Progenitor cell of endocrine pancreas (in vitro differentiated cells): ENCODE measurements around the gene DMAC2L. TPM values are rescaled to one million over a fixed set of nuclear protein-coding genes. Genes with fewer than 3 reads are reported as not detected.

ENCODE experiments used
- DNase-seq: peaks from one replicate; pipeline ENCODE4 v3.0.0; 2021; ENCODE audit warnings: low spot score; ENCODE audit not compliant: unreplicated experiment
- H3K27ac Mint-ChIP-seq: 2 replicates; pipeline ENCODE4 v1.8.0; 2021; ENCODE audit warnings: mild to moderate bottlenecking, moderate library complexity, mixed read lengths
- H3K27me3 Mint-ChIP-seq: 2 replicates; pipeline ENCODE4 v1.8.0; 2021; ENCODE audit warnings: mixed read lengths
- H3K36me3 Mint-ChIP-seq: 2 replicates; pipeline ENCODE4 v1.8.0; 2022; ENCODE audit warnings: mixed read lengths; ENCODE audit not compliant: insufficient read depth
- H3K4me1 Mint-ChIP-seq: 2 replicates; pipeline ENCODE4 v1.8.0; 2021; ENCODE audit warnings: low read depth, mixed read lengths
- H3K4me3 Mint-ChIP-seq: 2 replicates; pipeline ENCODE4 v1.8.0; 2021; ENCODE audit warnings: low read depth, mild to moderate bottlenecking, moderate library complexity, mixed read lengths
- H3K9me3 Mint-ChIP-seq: 2 replicates; pipeline ENCODE4 v1.8.0; 2021; ENCODE audit warnings: low read depth, mixed read lengths
- long read RNA-seq: library from polyadenylated mRNA; unstranded; transcript quantifications from one replicate; pipeline ENCODE4 v2.0.0, GENCODE V29; 2020
- total RNA-seq: library from RNA; stranded (reverse); gene quantifications from 2 replicates; pipeline ENCODE4 v1.2.1, GENCODE V29; 2021
- TF ChIP-seq, protein P1 (sequence below): fragments of 200-600 bp; sonication (generic); IDR thresholded peaks from one replicate; pipeline ENCODE4 v1.5.0; 2021; ENCODE audit warnings: antibody characterized with exemption, mild to moderate bottlenecking; ENCODE audit not compliant: unreplicated experiment

Gene DMAC2L
- total RNA-seq = 19.6 and 21.7 TPM in 2 replicates
- long read RNA-seq, partial matches to known transcripts = 0 of 5 reads
- long read RNA-seq, other reads (novel, unspliced or antisense) = 4 of 5 reads

- TF ChIP-seq, protein P1, sequence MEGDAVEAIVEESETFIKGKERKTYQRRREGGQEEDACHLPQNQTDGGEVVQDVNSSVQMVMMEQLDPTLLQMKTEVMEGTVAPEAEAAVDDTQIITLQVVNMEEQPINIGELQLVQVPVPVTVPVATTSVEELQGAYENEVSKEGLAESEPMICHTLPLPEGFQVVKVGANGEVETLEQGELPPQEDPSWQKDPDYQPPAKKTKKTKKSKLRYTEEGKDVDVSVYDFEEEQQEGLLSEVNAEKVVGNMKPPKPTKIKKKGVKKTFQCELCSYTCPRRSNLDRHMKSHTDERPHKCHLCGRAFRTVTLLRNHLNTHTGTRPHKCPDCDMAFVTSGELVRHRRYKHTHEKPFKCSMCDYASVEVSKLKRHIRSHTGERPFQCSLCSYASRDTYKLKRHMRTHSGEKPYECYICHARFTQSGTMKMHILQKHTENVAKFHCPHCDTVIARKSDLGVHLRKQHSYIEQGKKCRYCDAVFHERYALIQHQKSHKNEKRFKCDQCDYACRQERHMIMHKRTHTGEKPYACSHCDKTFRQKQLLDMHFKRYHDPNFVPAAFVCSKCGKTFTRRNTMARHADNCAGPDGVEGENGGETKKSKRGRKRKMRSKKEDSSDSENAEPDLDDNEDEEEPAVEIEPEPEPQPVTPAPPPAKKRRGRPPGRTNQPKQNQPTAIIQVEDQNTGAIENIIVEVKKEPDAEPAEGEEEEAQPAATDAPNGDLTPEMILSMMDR = no peak
- Mint-ChIP-seq H3K36me3 (peaks cover 29% of the 10 kb centered on the region), H3K4me1 (peaks cover 16% of the 10 kb centered on the region), H3K9me3 (peaks cover 17% of the 10 kb centered on the region), H3K4me3 (peak within 1 kb of the TSS; percentile 89), H3K27ac (peak within 1 kb of the TSS; percentile 99), H3K27me3 (no peaks in the 10 kb centered on the region)
- peak; percentile 90 for DNase-seq
These were observed at the start of gene DMAC2L, which contains the start of gene L2HGDH for GRCh38 chr14:50311972-50312733. Gene DMAC2L, plus strand, starts transcription at chr14:50312324. Its CDS starts 9,164 bp downstream, at chr14:50321488. Gene L2HGDH, minus strand, starts transcription at chr14:50312229. Its CDS starts 79 bp downstream, at chr14:50312150.

GRCh38 chr14:50262865-50263264 is 49.3 kb upstream of the DMAC2L start:
- H3K27me3 Mint-ChIP-seq = no peaks in the 10 kb centered on the region

DNA sequence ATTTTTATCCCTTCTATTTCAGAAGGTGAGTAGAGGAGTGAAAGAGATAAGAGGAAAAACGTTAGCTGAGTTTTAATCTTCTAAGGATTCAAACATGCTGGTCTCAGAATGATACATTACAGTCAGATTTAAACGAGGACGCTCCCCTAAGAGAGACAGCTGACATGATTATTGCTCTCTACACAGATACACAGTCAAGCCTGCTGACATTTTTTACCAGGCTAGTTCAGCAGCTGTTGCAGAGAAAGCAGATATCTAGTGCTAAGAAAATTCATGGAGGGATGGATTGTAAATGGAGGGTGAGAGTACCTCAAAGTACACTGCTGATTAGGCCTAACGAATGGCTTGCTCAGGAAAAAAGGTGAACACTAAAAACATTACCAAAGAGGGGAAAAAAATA is 48.8 kb upstream of the DMAC2L start:
- H3K4me3 Mint-ChIP-seq = no peak overlapping the region
- H3K27ac Mint-ChIP-seq = no peak overlapping the region
- H3K9me3 Mint-ChIP-seq = no peaks in the 10 kb centered on the region

More at GRCh38 chr14:50262865-50263264, 49.3 kb upstream of the DMAC2L start:
- Mint-ChIP-seq H3K4me3 (no peak overlapping the region), H3K9me3 (no peaks in the 10 kb centered on the region), H3K36me3 (peaks cover 6% of the 10 kb centered on the region), H3K4me1 (no peaks in the 10 kb centered on the region), H3K27ac (no peak overlapping the region)
- TF ChIP-seq, protein P1 = no peak
- no peak for DNase-seq

DNA sequence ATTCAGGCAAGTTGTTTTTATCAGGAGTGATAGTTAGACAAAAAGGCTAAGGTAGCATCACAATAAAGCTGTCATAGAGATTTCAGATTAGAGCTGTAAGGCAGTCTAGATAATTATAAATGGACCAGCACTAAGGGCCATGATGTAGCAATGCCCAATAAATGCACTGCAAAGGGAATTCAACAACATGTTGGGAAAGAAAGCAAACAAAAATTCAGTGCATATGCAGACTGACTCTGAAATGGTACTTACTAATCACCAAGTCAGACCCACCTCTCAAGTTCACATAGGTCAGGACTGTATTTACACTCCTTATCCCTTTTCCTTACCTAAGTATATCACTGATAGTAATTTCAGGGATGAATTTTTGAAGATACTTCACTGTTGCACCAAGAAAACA is 47.1 kb upstream of the DMAC2L start:
- H3K9me3 Mint-ChIP-seq = no peaks in the 10 kb centered on the region
- no peaks in the 10 kb centered on the region for H3K4me1 Mint-ChIP-seq
- H3K27ac Mint-ChIP-seq = no peak overlapping the region
- no peak overlapping the region for H3K4me3 Mint-ChIP-seq
- no peak for DNase-seq
- peaks cover 8% of the 10 kb centered on the region for H3K36me3 Mint-ChIP-seq
- TF ChIP-seq, protein P1 = no peak
- H3K27me3 Mint-ChIP-seq = no peaks in the 10 kb centered on the region

More for the DNA sequence above, 48.8 kb upstream of the DMAC2L start:
- H3K27me3 Mint-ChIP-seq = no peaks in the 10 kb centered on the region
- H3K4me1 Mint-ChIP-seq = no peaks in the 10 kb centered on the region
- DNase-seq = no peak
- TF ChIP-seq, protein P1 = no peak
- H3K36me3 Mint-ChIP-seq = peaks cover 6% of the 10 kb centered on the region

DNA sequence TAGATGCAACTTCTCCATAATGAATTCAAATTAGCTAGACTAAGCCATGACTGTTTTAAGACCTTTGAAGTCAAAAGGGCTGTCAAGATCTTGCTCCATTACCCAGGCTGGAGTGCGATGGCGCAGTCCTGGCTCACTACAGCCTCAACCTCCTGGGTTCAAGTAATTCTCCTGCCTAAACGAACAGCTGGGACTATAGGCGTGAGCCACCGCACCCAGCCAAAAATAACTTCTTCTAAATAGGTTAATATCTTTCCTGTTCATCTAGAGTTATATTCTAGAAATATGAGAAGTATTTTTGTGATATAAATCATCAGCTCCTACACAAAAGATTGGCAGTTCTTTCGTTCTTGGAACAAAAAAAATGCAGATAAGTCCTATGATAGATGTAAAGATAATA is 41.2 kb upstream of the DMAC2L start:
- TF ChIP-seq, protein P1 = no peak
- no peak overlapping the region for H3K4me3 Mint-ChIP-seq
- no peak for DNase-seq
- H3K9me3 Mint-ChIP-seq = no peaks in the 10 kb centered on the region
- H3K27me3 Mint-ChIP-seq = no peaks in the 10 kb centered on the region
- no peaks in the 10 kb centered on the region for H3K4me1 Mint-ChIP-seq
- peaks cover 10% of the 10 kb centered on the region for H3K36me3 Mint-ChIP-seq
- no peak overlapping the region for H3K27ac Mint-ChIP-seq
